H1 (cell line): ENCODE data around the gene CCNJ. TPM values are rescaled to one million over a fixed set of nuclear protein-coding genes. Genes with fewer than 3 reads are reported as not detected.

Experiments
- CTCF ChIA-PET: fragments of 300-600 bp; sonication (Branson Sonifier 250); formaldehyde crosslinking; loops from one replicate; lab custom pipeline; 2021; ENCODE audit not compliant: partially characterized antibody; lab: Charles Lee
- POLR2A ChIA-PET: fragments of 300-600 bp; sonication (Branson Sonifier 250); formaldehyde crosslinking; loops from one replicate; lab custom pipeline; 2021; ENCODE audit warnings: inconsistent platforms; ENCODE audit not compliant: partially characterized antibody; lab: Charles Lee
- DNase-seq, 2 experiments: peaks; one replicate each; pipeline versions ENCODE4 v3.0.0 to v3.0.0-alpha.2; 2010 to 2022; ENCODE audit warnings: low spot score in 2 of 2, low read depth in 1 of 2, mixed read lengths in 1 of 2
- FAIRE-seq: peaks from 2 replicates; lab custom pipeline; 2011; peaks lifted over from hg19 to GRCh38; lab: Jason Lieb, UNC
- H2AFZ ChIP-seq: 2 replicates; pipeline ENCODE4 v1.8.1; 2012; ENCODE audit warnings: low read length, inconsistent platforms
- H2AK5ac ChIP-seq: 2 replicates; pipeline ENCODE4 v1.6.1; 2013; ENCODE audit warnings: low read depth, low read length
- H2BK120ac ChIP-seq: replicated peaks from 2 replicates; pipeline ENCODE3; 2013; ENCODE audit warnings: low read depth, low read length, inconsistent platforms
- H2BK12ac ChIP-seq: 2 replicates; pipeline ENCODE4 v1.6.1; 2013; ENCODE audit warnings: low read depth, low read length
- H2BK15ac ChIP-seq: 2 replicates; pipeline ENCODE4 v1.6.1; 2013; ENCODE audit warnings: low read length
- H2BK20ac ChIP-seq: 2 replicates; pipeline ENCODE4 v1.6.1; 2013; ENCODE audit warnings: low read length
- H2BK5ac ChIP-seq: 2 replicates; pipeline ENCODE4 v1.6.1; 2013; ENCODE audit warnings: low read depth, low read length
- H3K14ac ChIP-seq: 2 replicates; pipeline ENCODE4 v1.6.1; 2013; ENCODE audit warnings: inconsistent platforms; ENCODE audit not compliant: insufficient read length
- H3K18ac ChIP-seq: 2 replicates; pipeline ENCODE4 v1.6.1; 2013; ENCODE audit warnings: low read length; ENCODE audit errors: extremely low read depth
- H3K23ac ChIP-seq: 2 replicates; pipeline ENCODE4 v1.6.1; 2013; ENCODE audit warnings: inconsistent platforms; ENCODE audit not compliant: insufficient read length
- H3K23me2 ChIP-seq: 2 replicates; pipeline ENCODE4 v1.6.1; 2013; ENCODE audit warnings: low read depth, low read length
- H3K27ac ChIP-seq: 2 replicates; pipeline ENCODE4 v1.6.1; 2011; ENCODE audit warnings: low read depth, low read length, inconsistent platforms
- H3K27me3 ChIP-seq, 4 experiments: replicated peaks in 1 of 4; 1 replicate in 1 of 4; 2 replicates in 3 of 4; pipeline versions ENCODE4 v1.6.1 to v1.8.1; 2011 to 2013; ENCODE audit warnings: low read length in 3 of 4, mild to moderate bottlenecking in 3 of 4, inconsistent platforms in 2 of 4, mixed read lengths in 2 of 4, moderate library complexity in 1 of 4; ENCODE audit not compliant: control insufficient read depth in 3 of 4, insufficient read depth in 3 of 4; ENCODE audit errors: extremely low read depth in 1 of 4
- H3K36me3 ChIP-seq, 4 experiments: 2 replicates each; pipeline versions ENCODE4 v1.6.1 to v1.8.1; 2011 to 2013; ENCODE audit warnings: mild to moderate bottlenecking in 4 of 4, low read length in 3 of 4, moderate library complexity in 2 of 4, control low read depth in 1 of 4, inconsistent platforms in 1 of 4; ENCODE audit not compliant: insufficient read depth in 4 of 4, control insufficient read depth in 2 of 4
- H3K4ac ChIP-seq: replicated peaks from 2 replicates; pipeline ENCODE3; 2013; ENCODE audit warnings: low read length, low read depth, mixed read lengths, inconsistent platforms; ENCODE audit not compliant: insufficient read length
- H3K4me1 ChIP-seq, 4 experiments: replicated peaks in 1 of 4; 1 replicate in 1 of 4; 2 replicates in 3 of 4; pipeline versions ENCODE4 v1.6.1 to v1.8.1; 2011 to 2013; ENCODE audit warnings: low read length in 3 of 4, inconsistent platforms in 2 of 4, mixed read lengths in 1 of 4; ENCODE audit not compliant: insufficient read depth in 4 of 4, control insufficient read depth in 3 of 4
- H3K4me2 ChIP-seq, 2 experiments: 2 replicates each; pipeline versions ENCODE4 v1.6.1 to v1.8.1; 2011 to 2013; ENCODE audit warnings: low read depth in 2 of 2, low read length in 2 of 2, control low read depth in 1 of 2, inconsistent platforms in 1 of 2, mild to moderate bottlenecking in 1 of 2; ENCODE audit not compliant: insufficient read depth in 1 of 2
- H3K4me3 ChIP-seq, 4 experiments: fragments of 200-600, 300-600 bp in 1 of 4; sonication (generic), shearing (Covaris generic), sonication (Bioruptor Twin) in 1 of 4; 2 replicates each; pipeline versions ENCODE4 v1.5.1 to v1.8.1; 2011 to 2016; ENCODE audit warnings: low read length in 4 of 4, low read depth in 3 of 4, control low read depth in 2 of 4, inconsistent platforms in 2 of 4, mild to moderate bottlenecking in 2 of 4, mixed read lengths in 1 of 4, moderate library complexity in 1 of 4; ENCODE audit not compliant: insufficient read depth in 2 of 4; ENCODE audit errors: extremely low read depth in 1 of 4
- H3K56ac ChIP-seq: replicated peaks from 2 replicates; pipeline ENCODE3; 2013; ENCODE audit warnings: low read depth, mild to moderate bottlenecking, mixed read lengths, low read length, inconsistent platforms; ENCODE audit not compliant: insufficient read length
- H3K79me1 ChIP-seq: 2 replicates; pipeline ENCODE4 v1.6.1; 2013; ENCODE audit warnings: low read depth, low read length, control low read depth
- H3K79me2 ChIP-seq, 2 experiments: 2 replicates each; pipeline versions ENCODE4 v1.6.1 to v1.8.1; 2012 to 2013; ENCODE audit warnings: low read length in 2 of 2, mild to moderate bottlenecking in 2 of 2, inconsistent platforms in 1 of 2; ENCODE audit not compliant: insufficient read depth in 2 of 2, control insufficient read depth in 1 of 2
- H3K9ac ChIP-seq, 4 experiments: replicated peaks in 1 of 4; 1 replicate in 1 of 4; 2 replicates in 3 of 4; pipeline versions ENCODE4 v1.6.1 to v1.8.1; 2011 to 2013; ENCODE audit warnings: low read depth in 3 of 4, low read length in 3 of 4, control low read depth in 2 of 4, mild to moderate bottlenecking in 2 of 4, moderate library complexity in 2 of 4, inconsistent platforms in 1 of 4; ENCODE audit errors: extremely low read depth in 1 of 4
- H3K9me3 ChIP-seq, 2 experiments: 2 replicates each; pipeline versions ENCODE4 v1.6.1 to v1.8.1; 2012 to 2013; ENCODE audit warnings: mild to moderate bottlenecking in 2 of 2, moderate library complexity in 2 of 2, control low read depth in 1 of 2, inconsistent platforms in 1 of 2, low read depth in 1 of 2, low read length in 1 of 2, mixed read lengths in 1 of 2; ENCODE audit not compliant: insufficient read depth in 2 of 2
- H4K20me1 ChIP-seq, 2 experiments: replicated peaks in 1 of 2; 2 replicates each; pipeline versions ENCODE3 to v1.8.1; 2011 to 2013; ENCODE audit warnings: inconsistent platforms in 2 of 2, low read length in 2 of 2, mild to moderate bottlenecking in 1 of 2; ENCODE audit not compliant: insufficient read depth in 2 of 2, control insufficient read depth in 1 of 2
- H4K5ac ChIP-seq: 2 replicates; pipeline ENCODE4 v1.6.1; 2013; ENCODE audit warnings: low read length, low read depth, mixed read lengths, inconsistent platforms; ENCODE audit not compliant: insufficient read length
- H4K8ac ChIP-seq: 2 replicates; pipeline ENCODE4 v1.8.0; 2013; ENCODE audit warnings: mild to moderate bottlenecking, moderate library complexity, low read length, inconsistent platforms; ENCODE audit not compliant: insufficient read depth; ENCODE audit errors: extremely low read depth
- H4K91ac ChIP-seq: replicated peaks from 2 replicates; pipeline ENCODE3; 2013; ENCODE audit warnings: low read length, mixed read lengths, inconsistent platforms; ENCODE audit not compliant: insufficient read length
- ASH2L ChIP-seq: fragments of 200-600, 300-600 bp; sonication (generic); IDR thresholded peaks from one replicate; pipeline ENCODE4 v1.7.1; 2017; ENCODE audit warnings: low read length
- CEBPB ChIP-seq: IDR thresholded peaks from 2 replicates; pipeline ENCODE4 v1.6.1; 2012; ENCODE audit warnings: low read depth, low read length
- CREB1 ChIP-seq: IDR thresholded peaks from 2 replicates; pipeline ENCODE4 v1.6.1; 2012; ENCODE audit warnings: inconsistent platforms
- CTBP2 ChIP-seq: IDR thresholded peaks from 2 replicates; pipeline ENCODE4 v1.7.0; 2011; ENCODE audit warnings: borderline replicate concordance, mild to moderate bottlenecking, moderate library complexity, mixed read lengths, low read length; ENCODE audit not compliant: insufficient read depth, insufficient read length
- EZH2 ChIP-seq: fragments of 200-600 bp; sonication (generic); IDR thresholded peaks from 2 replicates; pipeline ENCODE4 v1.7.1; 2012; ENCODE audit warnings: low read depth, mild to moderate bottlenecking, moderate library complexity, low read length, inconsistent platforms; ENCODE audit not compliant: severe bottlenecking
- KDM4A ChIP-seq: IDR thresholded peaks from one replicate; pipeline ENCODE4 v1.7.1; 2012; ENCODE audit warnings: low read depth, mild to moderate bottlenecking, moderate library complexity, low read length, inconsistent platforms; ENCODE audit not compliant: severe bottlenecking
- PHF8 ChIP-seq: fragments of 200-600 bp; sonication (generic); conservative IDR thresholded peaks from 2 replicates; pipeline ENCODE4 v1.7.1; 2012; ENCODE audit warnings: low read depth, mild to moderate bottlenecking, inconsistent platforms, low read length, moderate library complexity
- POLR2AphosphoS5 ChIP-seq: IDR thresholded peaks from 2 replicates; pipeline ENCODE4 v1.6.1; 2011; ENCODE audit warnings: low read depth, low read length
- RBBP5 ChIP-seq: IDR thresholded peaks from 2 replicates; pipeline ENCODE4 v1.7.1; 2012; ENCODE audit warnings: low read depth, mild to moderate bottlenecking, inconsistent platforms, low read length, moderate library complexity, borderline replicate concordance
- SUZ12 ChIP-seq: fragments of 200-600 bp; sonication (generic); IDR thresholded peaks from 2 replicates; pipeline ENCODE4 v1.6.1; 2012; ENCODE audit warnings: mild to moderate bottlenecking, inconsistent platforms, low read length, moderate library complexity, mixed read lengths
- TAF1 ChIP-seq: IDR thresholded peaks from 2 replicates; pipeline ENCODE4 v1.6.1; 2011; ENCODE audit warnings: mild to moderate bottlenecking, low read depth, low read length
- WGBS, 2 experiments: shearing (Covaris generic) in 1 of 2; methylation state at CpG; one replicate each; pipeline versions ENCODE4 v1.1.6 to v1.1.7; 2013 to 2015; ENCODE audit warnings: low lambda C conversion rate in 2 of 2, mixed read lengths in 2 of 2, inconsistent platforms in 1 of 2, low coverage in 1 of 2, missing lambda C conversion rate in 1 of 2; ENCODE audit not compliant: insufficient replicate concordance in 2 of 2, insufficient coverage in 1 of 2, insufficient read length in 1 of 2; ENCODE audit errors: extremely low coverage in 1 of 2, missing lambda C conversion rate in 1 of 2; 5-methylcytosine and 5-hydroxymethylcytosine counted together
- polyA plus RNA-seq, 7 experiments: library from polyadenylated mRNA; depleted of rRNA in 3 of 7; stranded (reverse) in 5 of 7; unstranded in 2 of 7; fragments of >200 nt in 5 of 7; fragments of 200-250 nt in 2 of 7; gene quantifications; 1 replicate in 5 of 7; 2 replicates in 1 of 7; 4 replicates in 1 of 7; pipeline versions ENCODE4 v1.2.1 to v1.2.3, GENCODE V29; 2011 to 2013; ENCODE audit warnings: missing spikeins in 2 of 7, mixed read lengths in 2 of 7
- total RNA-seq: library from RNA; stranded (reverse); fragmentation: NEBNext Ultra II Directional; extraction: Animal tissue kit (Norgen Biotek cat#: 25700); gene quantifications from 2 replicates; pipeline ENCODE4 v1.2.1, GENCODE V29; 2021

CCNJ gene
- total and polyA plus RNA-seq, 2 of the 8 experiments (the other 6 are each of a cell fraction or from before 2014, with no cell fraction given): 31.4 to 34.7 TPM

- peak overlapping the region; percentile 84 to 98 (median 93) for H3K9ac ChIP-seq
- H3K23ac ChIP-seq: no peak overlapping the region
- H2BK15ac ChIP-seq: no peak overlapping the region
- no peak overlapping the region for H2AFZ ChIP-seq
- peaks cover 4 to 7% of the 10 kb centered on the region in 2 experiments for H4K20me1 ChIP-seq
- H3K4me3 ChIP-seq: peak overlapping the region; percentile 81 to 96 (median 85)
- peak overlapping the region; percentile 64 for H4K5ac ChIP-seq
- H3K27me3 ChIP-seq: peaks cover 0 to 9% (median 4%) of the 10 kb centered on the region in 4 experiments; a peak in 5 of 7 replicates
- WGBS, 2 experiments: 3% methylated on average over 41 of the region's 58 CpGs; no CpG with 5 or more reads in 1 of the 2 experiments
- peaks cover 0 to 14% (median 3%) of the 10 kb centered on the region in 4 experiments; a peak in 4 of 8 replicates for H3K36me3 ChIP-seq
- peak overlapping the region; percentile 76 to 94 for H3K4me2 ChIP-seq
- peak overlapping the region; percentile 85 for H3K56ac ChIP-seq
- no peaks in the 10 kb centered on the region for H3K79me1 ChIP-seq
- H3K79me2 ChIP-seq: peaks cover 10 to 53% of the 10 kb centered on the region in 2 experiments
- ChIA-PET CTCF (interaction anchor here (1.1 to 1.8 kb wide), 2 partner anchors 19 to 186 kb away, joined by 3 to 4 read pairs; no protein-coding TSS in a partner anchor), POLR2A (interaction anchor here (0.9 to 2.9 kb wide), 9 partner anchors 11 to 223 kb away, joined by 3 to 24 read pairs (median 3); partner anchors contain the start of gene ZNF518A)
- peak overlapping the region; percentile 80 for H4K91ac ChIP-seq
- H3K14ac ChIP-seq: no peak overlapping the region
- peak overlapping the region; percentile 99 for H4K8ac ChIP-seq
- no peaks in the 10 kb centered on the region for H3K4me1 ChIP-seq
- peak overlapping the region; percentile 82 for H2BK120ac ChIP-seq
- 0 out of 2 replicates have a peak overlapping the region, but pooled peaks have one; percentile 54 for H2BK5ac ChIP-seq
- H3K4ac ChIP-seq: peak overlapping the region; percentile 92
- FAIRE-seq (no peak), DNase-seq (peak in 1 of 2 experiments; percentile 71)
- H2BK20ac ChIP-seq: no peak overlapping the region
- TF ChIP-seq TAF1 (peak; percentile 28; the same call in 1 of the 2 replicates), CEBPB (no peak), PHF8 (no peak; the same call in 1 of the 2 replicates), EZH2 (peak; percentile 24), SUZ12 (peak; percentile 40; the same call in 1 of the 2 replicates), RBBP5 (peak; percentile 12; the same call in 1 of the 2 replicates), ASH2L (peak; percentile 69), KDM4A (peak; percentile 22), CREB1 (peak; percentile 59), POLR2AphosphoS5 (0 out of 2 replicates have a peak, but pooled peaks have one; percentile 21), CTBP2 (no peak)
- H3K27ac ChIP-seq: peak overlapping the region; percentile 88
- H2BK12ac ChIP-seq: peak overlapping the region; percentile 52
- H3K18ac ChIP-seq: peak overlapping the region; percentile 89
- peak overlapping the region; percentile 65 for H2AK5ac ChIP-seq
- H3K9me3 ChIP-seq: 0 out of 4 replicates have a peak, but pooled peaks cover 0 to 3% of the 10 kb centered on the region in 2 experiments
- H3K23me2 ChIP-seq: peaks cover 11% of the 10 kb centered on the region
Measured at GRCh38 chr10:96043893-96044715, 721 bp downstream of the CCNJ start.
